Heart right ventricle (tissue), 16 donors: Measurements from ENCODE around the gene SH2D4B. TPM values are rescaled to one million over a fixed set of nuclear protein-coding genes. Genes with fewer than 3 reads are reported as not detected.
A peak's percentile ranks its signal among the peaks of the same experiment; 100 is the strongest.

Source experiments
- ATAC-seq, 8 donors: fragments of 200-7000 bp; cut with Tn5 transposase; one replicate each; pipeline ENCODE4 v1.9.1; 2020; ENCODE audit warnings: mild to moderate bottlenecking in 8 of 8, moderate library complexity in 8 of 8, moderate number of reproducible peaks in 1 of 8
- DNase-seq, 2 donors: peaks; one replicate each; pipeline ENCODE4 v3.0.0-alpha.2; 2020
- H3K27ac ChIP-seq, 10 donors: fragments of 200-600 bp; sonication (generic) in 2 of 10; one replicate each; pipeline versions ENCODE4 v1.5.0 to v1.8.0; 2020 to 2022; ENCODE audit warnings: mild to moderate bottlenecking in 3 of 10
- H3K27me3 ChIP-seq, 7 donors: fragments of 200-600 bp; one replicate each; pipeline ENCODE4 v1.8.0; 2021 to 2022; ENCODE audit warnings: mild to moderate bottlenecking in 2 of 7
- H3K36me3 ChIP-seq, 9 donors: fragments of 200-600 bp; sonication (generic) in 1 of 9; one replicate each; pipeline versions ENCODE4 v1.5.0 to v1.8.0; 2020 to 2022; ENCODE audit warnings: mild to moderate bottlenecking in 2 of 9
- H3K4me1 ChIP-seq, 9 donors: fragments of 200-600 bp; sonication (generic) in 1 of 9; one replicate each; pipeline versions ENCODE4 v1.5.0 to v1.8.0; 2020 to 2022; ENCODE audit warnings: mild to moderate bottlenecking in 4 of 9
- H3K4me3 ChIP-seq, 10 donors: fragments of 200-600 bp; sonication (generic) in 2 of 10; one replicate each; pipeline versions ENCODE4 v1.5.0 to v1.8.0; 2020 to 2022; ENCODE audit warnings: mild to moderate bottlenecking in 7 of 10, moderate library complexity in 2 of 10
- H3K9me3 ChIP-seq, 11 donors: fragments of 200-600 bp in 10 of 11; sonication (generic) in 2 of 11; one replicate each; pipeline versions ENCODE4 v1.5.0 to v1.8.0; 2013 to 2022; ENCODE audit warnings: mild to moderate bottlenecking in 2 of 11, control low read depth in 1 of 11, moderate library complexity in 1 of 11
- WGBS, 2 donors: extraction: QIAGEN DNeasy Blood & Tissue Kit; methylation state at CpG; one replicate each; pipeline ENCODE4 v1.1.7; 2013; ENCODE audit warnings: inconsistent platforms in 1 of 2; 5-methylcytosine and 5-hydroxymethylcytosine counted together
- intact Hi-C, 10 donors: fragments of 100-400 bp; cut with DNase I; formaldehyde crosslinking; loops; one replicate each; pipeline versions ENCODE4 v1.11.1 to v1.14.2; 2022
- polyA plus RNA-seq, 2 donors: library from polyadenylated mRNA; stranded (reverse); fragments of 200-250 nt; gene quantifications; one replicate each; pipeline ENCODE4 v1.2.3, GENCODE V29; 2013
- total RNA-seq, 10 donors: library from RNA; stranded (reverse); fragmentation: NEBNext Ultra II Directional in 3 of 10; extraction: Animal tissue kit (Norgen Biotek cat#: 25700) in 3 of 10; gene quantifications; one replicate each; pipeline versions ENCODE4 v1.2.1 to v1.2.4, GENCODE V29; 2021 to 2023
- TF ChIP-seq, protein P1 (sequence below), 9 donors: fragments of 200-600 bp; sonication (generic) in 2 of 9; IDR thresholded peaks; one replicate each; pipeline versions ENCODE4 v1.5.0 to v1.8.0; 2021 to 2022; ENCODE audit warnings: antibody characterized with exemption in 9 of 9, mild to moderate bottlenecking in 5 of 9, moderate library complexity in 1 of 9
- donor health status: Arrhythmogenic right ventricular cardiomyopathy.
- donor health status: ischemic (EF 13 %, LVEDD 7.1; RV severe dilation, severe dysfunction).
- donor health status: healthy with polysubstance abuse.
- donor health status: DM: no; HTN: yes; CAD: no.
- donor health status: DM: no; HTN: no; CAD: no.
- donor health status: ischemic (EF 25% LVEDD 6.9; RV normal size, moderate dysfunction).
- donor health status: ischemic (EF 25% LVEDD 5.7; RV mildly dilated, moderate dysfunction).
- donor health status: healthy.
- donor health status: DM: yes; HTN: yes; CAD: no.
- donor health status: Ischemic cardiomyopathy.
- donor health status: ischemic (EF 35%, LVEDD 5.7; RV mildly dilated, moderate dysfunction).
- donor health status: nonischemic (EF 11% LVEDD 7.7; RV severe dilation, severe dysfunction).
- donor health status: DM: yes; HTN: yes; CAD: no.
- donor health status: PGD.
- donor health status: ischemic (EF 29% LVEDD 5.4; RV normal size, mild dysfunction).
- donor health status: nonischemic (EF 23%, LVEDD 6.1; RV moderate dilation, normal function).

Gene SH2D4B
- total and polyA plus RNA-seq, 12 donors = not detected

DNA sequence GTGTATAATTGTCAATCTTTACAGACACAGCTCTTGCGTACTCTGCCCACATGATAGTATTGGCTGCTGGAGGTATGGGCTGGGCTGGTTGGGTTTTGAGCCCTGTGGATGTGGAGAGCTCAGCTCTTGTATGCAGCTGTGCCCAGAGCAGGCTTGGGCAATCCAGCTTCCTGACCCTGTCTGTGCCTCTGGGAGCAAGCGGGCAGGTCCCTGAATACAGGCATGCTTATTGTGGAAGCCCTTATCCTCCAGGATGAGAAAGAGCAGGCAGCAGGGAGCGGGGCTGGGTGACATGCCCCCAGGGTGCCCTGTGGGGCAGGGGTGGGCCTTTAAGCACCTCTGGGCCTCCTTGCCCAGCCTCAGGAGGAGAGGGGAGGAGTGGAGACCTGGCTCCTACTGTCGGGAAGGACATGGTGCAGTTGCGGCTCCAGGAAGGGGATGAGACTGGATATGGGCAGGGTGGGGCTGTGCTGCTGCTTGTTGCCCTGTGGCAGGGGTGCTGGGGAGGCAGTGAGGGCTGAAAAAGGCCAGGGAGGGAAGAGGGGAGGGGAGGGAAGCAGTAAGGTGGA, 32.7 kb upstream of the SH2D4B start:
- DNase-seq (no peak), ATAC-seq (peak in 3 of 8 donors; percentile 2 to 29 (median 6))
- H3K4me3 ChIP-seq = peak overlapping the region in 1 of 10 donors; percentile 1

GRCh38 chr10:80506189-80506575, 31.5 kb upstream of the SH2D4B start:
- Histone ChIP-seq H3K4me3 (no peak overlapping the region), H3K9me3 (no peaks in the 10 kb centered on the region), H3K36me3 (peaks cover 0 to 56% (median 4%) of the 10 kb centered on the region in 9 donors), H3K4me1 (peaks cover 35 to 100% (median 96%) of the 10 kb centered on the region in 9 donors), H3K27me3 (no peaks in the 10 kb centered on the region), H3K27ac (peak overlapping the region; percentile 6 to 92 (median 79))
- DNase-seq (no peak), ATAC-seq (no peak)
- intact Hi-C loops = loop anchor here in 6 of 10 donors (2.0 to 5.0 kb wide), 4 partner anchors 59 to 124 kb away; no protein-coding TSS in a partner anchor
- WGBS, 2 donors = 71 to 73% methylated on average over 6 of the region's 6 CpGs
- TF ChIP-seq, protein P1, sequence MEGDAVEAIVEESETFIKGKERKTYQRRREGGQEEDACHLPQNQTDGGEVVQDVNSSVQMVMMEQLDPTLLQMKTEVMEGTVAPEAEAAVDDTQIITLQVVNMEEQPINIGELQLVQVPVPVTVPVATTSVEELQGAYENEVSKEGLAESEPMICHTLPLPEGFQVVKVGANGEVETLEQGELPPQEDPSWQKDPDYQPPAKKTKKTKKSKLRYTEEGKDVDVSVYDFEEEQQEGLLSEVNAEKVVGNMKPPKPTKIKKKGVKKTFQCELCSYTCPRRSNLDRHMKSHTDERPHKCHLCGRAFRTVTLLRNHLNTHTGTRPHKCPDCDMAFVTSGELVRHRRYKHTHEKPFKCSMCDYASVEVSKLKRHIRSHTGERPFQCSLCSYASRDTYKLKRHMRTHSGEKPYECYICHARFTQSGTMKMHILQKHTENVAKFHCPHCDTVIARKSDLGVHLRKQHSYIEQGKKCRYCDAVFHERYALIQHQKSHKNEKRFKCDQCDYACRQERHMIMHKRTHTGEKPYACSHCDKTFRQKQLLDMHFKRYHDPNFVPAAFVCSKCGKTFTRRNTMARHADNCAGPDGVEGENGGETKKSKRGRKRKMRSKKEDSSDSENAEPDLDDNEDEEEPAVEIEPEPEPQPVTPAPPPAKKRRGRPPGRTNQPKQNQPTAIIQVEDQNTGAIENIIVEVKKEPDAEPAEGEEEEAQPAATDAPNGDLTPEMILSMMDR (IDR thresholded peaks at IDR 0.05) = no peak

More for the DNA sequence above, 32.7 kb upstream of the SH2D4B start:
- Histone ChIP-seq H3K9me3 (no peaks in the 10 kb centered on the region), H3K27me3 (no peaks in the 10 kb centered on the region), H3K27ac (peak overlapping the region; percentile 6 to 92 (median 79)), H3K4me1 (peaks cover 41 to 100% (median 96%) of the 10 kb centered on the region in 9 donors), H3K36me3 (peaks cover 0 to 44% (median 4%) of the 10 kb centered on the region in 9 donors)
- intact Hi-C loops = loop anchor here (1.0 to 5.0 kb wide), 10 partner anchors 38 to 123 kb away; no protein-coding TSS in a partner anchor
- 71 to 73% methylated on average over 5 of the region's 5 CpGs for WGBS, 2 donors
- TF ChIP-seq, protein P1 (IDR thresholded peaks at IDR 0.05) = no peak

DNA sequence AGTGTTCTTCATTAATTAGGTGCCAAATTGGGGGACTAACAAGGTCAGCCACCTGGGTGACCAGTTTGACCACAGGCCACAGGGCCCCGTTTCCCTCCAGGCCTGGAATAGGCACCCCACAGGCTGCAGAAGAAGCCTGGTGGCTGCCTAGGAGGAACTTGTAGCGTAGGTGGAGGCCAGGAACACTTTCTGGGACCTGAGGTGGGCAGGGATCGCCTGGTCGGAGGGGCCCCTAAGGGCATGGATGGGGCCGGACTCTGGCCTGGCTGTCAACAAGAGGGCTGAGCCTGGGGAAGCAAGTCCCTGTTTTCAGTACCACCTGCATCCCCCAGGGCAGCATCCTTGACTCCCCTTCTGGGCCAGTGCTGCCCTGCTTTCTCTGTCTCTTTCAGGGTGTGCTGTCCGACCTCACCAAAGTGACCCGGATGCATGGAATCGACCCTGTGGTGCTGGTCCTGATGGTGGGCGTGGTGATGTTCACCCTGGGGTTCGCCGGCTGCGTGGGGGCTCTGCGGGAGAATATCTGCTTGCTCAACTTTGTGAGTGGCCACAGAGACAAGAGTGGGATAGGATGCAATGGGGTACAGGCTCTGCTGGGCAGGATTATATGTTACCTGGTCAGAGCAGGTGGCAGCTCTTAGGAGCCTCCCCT, 30.7 kb upstream of the SH2D4B start:
- intact Hi-C loops = loop anchor here in 6 of 10 donors (2.0 to 5.0 kb wide), 4 partner anchors 60 to 125 kb away; no protein-coding TSS in a partner anchor

GRCh38 chr10:80509108-80509402, 28.6 kb upstream of the SH2D4B start:
- ATAC-seq (no peak), DNase-seq (no peak)
- peaks cover 20 to 82% (median 73%) of the 10 kb centered on the region in 9 donors for H3K4me1 ChIP-seq
- H3K27me3 ChIP-seq = no peaks in the 10 kb centered on the region
- TF ChIP-seq, protein P1 (IDR thresholded peaks at IDR 0.05) = no peak
- WGBS, 2 donors = 77 to 83% methylated on average over 8 of the region's 8 CpGs
- intact Hi-C loops = loop anchor here in 5 of 10 donors (5.0 kb wide), 3 partner anchors 62 to 127 kb away; no protein-coding TSS in a partner anchor
- H3K9me3 ChIP-seq = no peaks in the 10 kb centered on the region
- H3K4me3 ChIP-seq = peak overlapping the region in 1 of 10 donors; percentile 19
- H3K27ac ChIP-seq = peak overlapping the region; percentile 63 to 87 (median 76)
- H3K36me3 ChIP-seq = peaks cover 0 to 83% (median 26%) of the 10 kb centered on the region in 9 donors

More for the DNA sequence above, 30.7 kb upstream of the SH2D4B start:
- no peaks in the 10 kb centered on the region for H3K9me3 ChIP-seq
- peaks cover 28 to 97% (median 91%) of the 10 kb centered on the region in 9 donors for H3K4me1 ChIP-seq
- no peak for DNase-seq
- peaks cover 0 to 62% (median 5%) of the 10 kb centered on the region in 9 donors for H3K36me3 ChIP-seq
- TF ChIP-seq, protein P1 (IDR thresholded peaks at IDR 0.05) = no peak
- no peaks in the 10 kb centered on the region for H3K27me3 ChIP-seq
- 80 to 87% methylated on average over 13 of the region's 13 CpGs for WGBS, 2 donors
- peak overlapping the region in 9 of 10 donors; percentile 9 to 92 (median 79) for H3K27ac ChIP-seq
- no peak for ATAC-seq
- H3K4me3 ChIP-seq = no peak overlapping the region
